Measurements from ENCODE around the gene TEFM.
A peak's percentile ranks its signal among the peaks of the same experiment; 100 is the strongest.

The TEFM gene

GRCh38 chr17:30927756-30928155 lies 21.7 kb upstream of the TEFM start:
- no peak overlapping the region for H3K4me3 ChIP-seq (ENCODE audit: low read depth, low read length)
- TF ChIP-seq CTCF (IDR thresholded peaks at IDR 0.05; ENCODE audit: borderline replicate concordance, insufficient read depth, low read depth, low read length), result no peak

- TF ChIP-seq CTCF (IDR thresholded peaks at IDR 0.05; ENCODE audit: borderline replicate concordance, insufficient read depth, low read depth, low read length), result no peak
- no peak overlapping the region for H3K4me3 ChIP-seq (ENCODE audit: low read depth, low read length)
These were observed 20.5 kb upstream of the TEFM start for GRCh38 chr17:30926516-30926915.

GRCh38 chr17:30924341-30924740 lies 18.3 kb upstream of the TEFM start:
- no peak for TF ChIP-seq CTCF (IDR thresholded peaks at IDR 0.05; ENCODE audit: borderline replicate concordance, insufficient read depth, low read depth, low read length)
- no peak overlapping the region for H3K4me3 ChIP-seq (ENCODE audit: low read depth, low read length)

- TF ChIP-seq CTCF (IDR thresholded peaks at IDR 0.05; ENCODE audit: borderline replicate concordance, insufficient read depth, low read depth, low read length), result no peak
- peak overlapping the region; percentile 45 for H3K4me3 ChIP-seq (ENCODE audit: low read depth, low read length)
These were observed 16.4 kb upstream of the TEFM start for GRCh38 chr17:30922235-30923030.

- peak within 1 kb of the TSS; percentile 45 for H3K4me3 ChIP-seq (ENCODE audit: low read depth, low read length)
- no peak for TF ChIP-seq CTCF (IDR thresholded peaks at IDR 0.05; ENCODE audit: borderline replicate concordance, insufficient read depth, low read depth, low read length)
These were observed 15.6 kb upstream of the TEFM start, which contains the start of gene ADAP2 for GRCh38 chr17:30921544-30922196. Gene ADAP2, plus strand, starts transcription at chr17:30921945. Its CDS starts 70 bp downstream, at chr17:30922015.

GRCh38 chr17:30920683-30921543 lies 14.9 kb upstream of the TEFM start:
- no peak for TF ChIP-seq CTCF (IDR thresholded peaks at IDR 0.05; ENCODE audit: borderline replicate concordance, insufficient read depth, low read depth, low read length)
- no peak overlapping the region for H3K4me3 ChIP-seq (ENCODE audit: low read depth, low read length)
